ENCODE results near the gene DMPK.

GRCh38 chr19:45824531-45825262, 42.4 kb upstream of the DMPK start:
- no peak for TF ChIP-seq EZH2 (IDR thresholded peaks at IDR 0.05; ENCODE audit: low read length, missing control alignments)
- no peak for TF ChIP-seq CTCF (conservative IDR thresholded peaks at IDR 0.05 in 1 of 2, IDR thresholded peaks at IDR 0.05 in 1 of 2; ENCODE audit: low read depth in 1 of 2, low read length in 2 of 2)

Data from fibroblast of lung (primary cell).